HG03342 (cell line): ENCODE data around the gene EFCC1.
"Not testable (repeated sequence)": the region's sequence is repeated elsewhere in the genome, so short reads cannot be mapped to it uniquely, and the experiment has no call there.

Source experiments
- ATAC-seq: cut with Tn5 transposase; IDR thresholded peaks from one replicate; pipeline ENCODE4 v1.9.1; 2021; ENCODE audit warnings: mild to moderate bottlenecking, moderate library complexity; ENCODE audit not compliant: unreplicated experiment

Gene EFCC1

DNA sequence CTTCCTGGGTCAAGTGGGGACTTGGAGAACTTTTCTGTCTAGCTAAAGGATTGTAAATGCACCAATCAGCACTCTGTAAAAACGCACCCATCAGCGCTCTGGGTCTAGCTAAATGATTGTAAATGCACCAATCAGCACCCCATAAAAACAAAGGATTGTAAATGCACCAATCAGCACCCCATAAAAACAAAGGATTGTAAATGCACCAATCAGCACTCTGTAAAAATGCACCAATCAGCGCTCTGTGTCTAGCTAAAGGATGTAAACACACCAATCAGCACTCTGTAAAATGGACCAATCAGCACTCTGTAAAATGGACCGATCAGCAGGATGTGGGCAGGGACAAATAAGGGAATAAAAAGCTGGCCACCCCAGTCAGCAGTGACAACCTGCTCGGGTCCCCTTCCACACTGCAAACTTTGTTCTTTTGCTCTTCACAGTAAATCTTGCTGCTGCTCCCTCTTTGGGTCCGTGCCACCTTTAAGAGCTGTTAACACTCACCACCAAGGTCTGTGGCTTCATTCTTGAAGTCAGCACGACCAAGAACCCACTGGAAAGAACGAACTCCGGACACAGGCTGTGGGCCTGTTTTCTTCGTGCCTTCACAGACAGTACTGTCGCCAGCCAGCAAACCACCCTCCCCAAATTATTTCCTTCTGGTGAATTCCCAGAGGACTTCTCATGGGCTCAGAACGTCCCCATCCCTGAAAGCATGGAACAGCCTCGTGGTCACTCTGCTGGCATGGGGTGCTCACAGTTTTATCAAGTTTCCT lies 68.4 kb downstream of the EFCC1 start:
- ATAC-seq: not testable (repeated sequence)

DNA sequence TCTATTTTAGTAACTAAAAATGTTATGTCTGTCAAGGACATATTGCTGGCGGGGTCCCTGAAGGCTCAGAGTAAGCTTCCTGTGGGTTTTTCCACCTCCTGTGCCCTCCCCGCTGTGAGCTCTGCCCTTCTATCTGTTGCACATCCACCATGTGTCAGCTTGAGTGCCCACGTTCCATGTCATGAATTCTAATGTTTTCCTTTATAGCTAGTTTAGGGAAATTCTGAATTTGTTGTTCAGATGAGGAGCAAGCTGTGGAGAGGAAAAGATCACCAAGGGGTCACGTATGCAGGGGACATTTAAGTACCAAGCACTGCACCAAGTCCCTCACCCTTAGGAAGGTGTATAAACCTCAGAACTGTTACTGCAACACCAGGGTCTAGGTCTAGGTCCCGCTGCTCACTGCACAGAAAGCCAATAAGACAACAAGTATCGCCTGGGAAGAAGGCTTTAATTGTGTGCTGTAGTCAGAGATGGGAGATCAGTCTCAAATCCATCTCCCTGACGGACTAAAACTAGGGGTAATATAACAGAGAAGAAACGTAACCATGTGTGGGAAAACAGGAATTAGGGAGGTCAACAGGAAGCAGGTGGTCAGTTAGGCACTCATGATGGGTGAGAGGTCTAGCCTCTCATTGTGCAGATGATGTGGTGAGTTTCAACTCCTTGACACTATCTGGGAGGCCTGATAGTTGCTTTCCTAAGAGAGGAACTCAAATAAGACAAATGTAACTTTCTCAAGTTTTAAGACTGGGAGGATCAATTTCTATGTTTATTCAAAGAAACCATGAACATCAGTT lies 69.2 kb downstream of the EFCC1 start:
- no peak for ATAC-seq

DNA sequence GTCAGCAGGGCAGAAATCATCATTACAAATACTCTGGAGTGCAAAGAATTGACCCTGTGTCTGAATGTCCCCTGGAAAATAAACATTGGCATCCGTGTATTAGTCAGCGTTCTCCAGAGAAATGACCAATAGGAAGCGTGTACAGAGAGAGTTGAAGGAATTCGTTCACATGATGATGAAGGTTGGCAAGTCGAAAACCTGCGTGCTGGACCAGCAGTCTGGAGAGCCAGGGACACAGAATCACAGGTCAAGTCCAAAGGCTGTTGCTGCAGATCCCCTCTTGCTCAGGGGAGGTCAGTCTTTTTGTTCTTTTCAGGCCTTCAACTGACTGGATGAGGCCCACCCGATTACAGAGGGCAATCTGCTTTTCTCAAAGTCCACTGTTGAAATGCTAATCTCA lies 76.1 kb downstream of the EFCC1 start:
- no peak for ATAC-seq

DNA sequence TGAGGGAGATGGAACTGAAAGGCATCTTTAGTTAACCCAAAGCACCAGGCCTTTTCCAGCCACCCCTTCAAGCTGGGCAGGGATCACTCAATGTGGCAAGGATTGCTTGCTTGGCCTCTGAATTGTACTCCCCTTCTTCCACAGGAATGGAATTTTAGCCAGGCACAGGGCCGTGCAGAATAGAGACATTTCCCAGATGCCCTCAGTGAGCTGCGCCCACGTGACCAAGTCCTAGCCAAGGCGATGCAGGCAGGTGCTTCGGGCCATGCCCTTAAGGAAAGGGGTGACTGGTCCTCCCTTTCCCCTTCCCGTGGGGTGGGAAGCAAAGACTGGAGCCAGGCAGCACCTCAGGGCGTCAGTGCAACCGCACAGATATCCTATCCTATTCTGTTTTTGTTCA lies 77.4 kb downstream of the EFCC1 start:
- no peak for ATAC-seq

- ATAC-seq: no peak
Measured at GRCh38 chr3:129081503-129081902, 80.4 kb downstream of the EFCC1 start.

DNA sequence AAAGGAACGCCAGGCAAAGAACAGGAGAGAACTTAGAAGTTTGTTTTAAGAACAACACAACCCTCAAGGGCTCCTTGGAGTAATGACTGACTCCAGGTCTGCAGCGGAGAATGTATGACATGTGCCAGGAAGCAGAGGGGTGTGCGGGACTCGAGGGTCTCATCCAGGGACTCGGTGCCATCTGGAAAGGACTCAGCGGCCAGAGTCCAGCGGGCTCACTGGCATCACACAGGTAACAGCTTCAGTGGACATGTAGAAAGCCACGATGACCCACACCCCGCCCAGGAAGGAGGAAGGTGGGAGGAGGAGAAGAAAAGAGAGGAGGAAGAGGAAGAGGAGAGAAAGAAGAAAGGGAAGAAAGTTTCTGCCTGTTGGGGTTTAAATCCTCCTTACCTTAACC lies 80.9 kb downstream of the EFCC1 start:
- ATAC-seq: no peak

GRCh38 chr3:129084501-129084900 lies 83.4 kb downstream of the EFCC1 start:
- no peak for ATAC-seq

- ATAC-seq: no peak
Measured at GRCh38 chr3:129085165-129085715, 84.1 kb downstream of the EFCC1 start.

GRCh38 chr3:129085818-129086217 lies 84.7 kb downstream of the EFCC1 start:
- ATAC-seq: no peak

- no peak for ATAC-seq
Measured at GRCh38 chr3:129087138-129087702, 86.1 kb downstream of the EFCC1 start.

DNA sequence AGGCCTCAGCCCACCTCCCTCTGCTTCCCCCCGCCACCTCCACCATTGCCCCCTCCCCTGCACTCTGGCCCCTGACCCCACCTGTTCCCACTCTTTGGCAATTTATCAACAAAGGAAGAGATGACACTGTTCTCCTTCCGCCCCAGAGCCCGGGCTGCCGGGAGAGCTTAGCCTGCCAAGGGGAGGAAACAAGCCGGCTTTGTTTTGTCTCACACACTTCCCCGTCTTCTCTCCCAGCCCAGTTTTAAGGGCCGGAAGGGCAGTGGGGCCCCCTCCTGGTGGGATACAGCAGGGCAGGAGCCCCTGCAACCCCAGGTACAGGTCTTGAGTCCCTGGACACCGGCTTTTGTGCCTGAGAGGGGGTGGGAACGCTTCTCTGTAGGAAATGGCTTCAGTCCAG lies 86.8 kb downstream of the EFCC1 start:
- ATAC-seq: peak; percentile 63

DNA sequence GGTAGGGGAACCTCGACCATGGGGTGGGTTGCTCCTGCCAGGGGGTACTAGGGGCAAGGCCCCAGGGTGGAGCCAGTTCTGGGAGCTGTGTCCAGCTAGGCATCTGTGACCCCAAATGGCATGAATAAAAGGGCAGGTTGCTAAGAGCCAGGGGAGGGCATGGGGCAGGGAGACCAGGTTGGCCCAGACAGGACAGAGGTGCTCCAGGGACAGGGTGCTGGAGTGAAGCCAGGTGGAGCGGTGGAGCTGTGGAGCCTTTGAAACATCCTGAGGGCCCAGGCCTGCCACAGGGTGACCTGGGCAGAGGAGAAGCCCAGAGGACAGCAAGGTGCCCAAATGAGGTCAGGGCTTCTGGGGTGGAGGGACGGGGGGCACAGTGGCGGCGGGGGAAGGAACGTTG lies 87.2 kb downstream of the EFCC1 start:
- peak; percentile 26 for ATAC-seq
